Medulla oblongata (tissue), 1 donor: ENCODE measurements around the gene NCKAP5L.
"Not testable (repeated sequence)": the region's sequence is repeated elsewhere in the genome, so short reads cannot be mapped to it uniquely, and the experiment has no call there.

Experiments
- DNase-seq: peaks from one replicate; pipeline ENCODE4 v3.0.0-alpha.2; 2015; ENCODE audit errors: extremely low spot score

NCKAP5L gene

DNA sequence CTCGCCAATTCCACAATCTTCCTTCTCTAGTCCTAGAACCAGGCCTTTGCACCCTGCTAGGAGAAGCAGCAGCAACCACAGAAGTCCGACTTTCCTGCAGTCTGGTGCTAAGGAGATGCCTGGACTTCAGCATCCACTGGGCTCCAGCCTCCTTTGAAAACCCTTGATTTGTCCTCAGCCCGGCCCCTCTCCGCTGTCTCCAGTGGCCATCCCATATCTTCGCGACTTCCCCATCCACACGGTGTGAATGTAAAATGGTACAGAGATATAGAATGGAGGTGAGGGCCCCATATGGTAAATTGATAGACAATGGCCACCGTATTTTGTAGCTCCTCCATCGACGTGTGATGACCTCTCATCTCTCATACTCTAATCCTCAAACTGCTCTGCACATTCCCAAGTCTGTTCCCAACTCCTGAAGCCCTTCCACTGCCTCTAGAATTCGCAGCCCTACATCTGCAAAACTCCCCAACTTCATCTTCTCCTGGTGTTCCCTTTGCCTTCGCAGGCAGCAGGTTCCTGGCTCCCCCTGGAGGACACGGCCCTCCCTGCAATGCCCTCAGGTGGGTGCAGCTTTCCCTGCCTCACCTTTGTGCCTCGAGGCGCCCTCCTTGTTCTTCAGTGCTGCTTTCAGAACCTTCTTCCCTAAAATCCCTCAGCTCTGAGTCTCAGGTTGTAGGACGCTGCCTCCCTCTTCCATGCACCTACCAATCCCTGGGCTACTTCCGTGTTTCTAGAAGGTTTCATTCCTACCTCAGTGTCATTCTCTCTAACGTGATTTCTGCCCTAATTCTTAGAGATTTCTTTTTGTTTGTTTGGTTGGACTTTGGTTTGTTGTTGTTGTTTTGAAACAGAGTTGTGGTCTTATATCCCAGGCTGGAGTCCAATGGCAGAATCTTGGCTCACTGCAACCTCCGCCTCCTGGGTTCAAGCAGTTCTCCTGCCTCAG lies 50.1 kb downstream of the NCKAP5L start:
- DNase-seq: peak; percentile 21

DNA sequence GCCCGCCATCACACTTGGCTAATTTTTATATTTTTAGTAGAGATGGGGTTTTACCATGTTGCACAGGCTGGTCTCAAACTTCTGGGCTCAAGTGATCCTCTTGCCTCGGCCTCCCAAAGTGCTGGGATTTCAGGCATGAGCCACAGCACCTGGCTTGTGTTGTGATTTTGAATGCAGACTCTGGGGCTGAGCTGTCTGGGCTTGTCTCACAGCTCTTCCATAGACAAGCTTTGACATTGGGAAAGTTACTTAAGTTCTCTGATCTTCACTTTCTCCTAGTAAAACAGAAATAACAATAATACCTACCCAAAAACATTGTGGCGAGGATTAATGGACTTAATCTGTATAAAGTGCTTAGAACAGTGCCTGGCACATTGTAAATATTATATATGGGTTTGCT lies 50.9 kb downstream of the NCKAP5L start:
- no peak for DNase-seq

DNA sequence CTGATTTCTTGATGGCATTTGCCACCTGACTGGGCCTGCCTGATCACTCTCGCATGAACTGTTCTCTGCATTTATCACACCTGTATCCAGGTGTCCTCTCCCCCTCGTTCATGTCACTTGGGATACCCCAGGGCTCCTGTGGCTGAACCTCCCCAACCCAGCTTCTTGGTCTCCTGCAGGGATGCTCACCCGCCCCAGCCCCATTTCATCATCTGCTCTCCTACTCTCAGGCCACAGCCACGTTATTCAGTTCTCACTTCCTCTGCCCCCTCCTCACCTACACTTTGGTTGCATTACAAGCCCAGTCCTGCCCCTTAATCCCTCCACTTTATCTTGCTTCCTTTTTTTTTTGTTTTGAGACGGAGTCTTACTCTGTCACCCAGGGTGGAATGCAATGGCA lies 51.4 kb downstream of the NCKAP5L start:
- DNase-seq: no peak

DNA sequence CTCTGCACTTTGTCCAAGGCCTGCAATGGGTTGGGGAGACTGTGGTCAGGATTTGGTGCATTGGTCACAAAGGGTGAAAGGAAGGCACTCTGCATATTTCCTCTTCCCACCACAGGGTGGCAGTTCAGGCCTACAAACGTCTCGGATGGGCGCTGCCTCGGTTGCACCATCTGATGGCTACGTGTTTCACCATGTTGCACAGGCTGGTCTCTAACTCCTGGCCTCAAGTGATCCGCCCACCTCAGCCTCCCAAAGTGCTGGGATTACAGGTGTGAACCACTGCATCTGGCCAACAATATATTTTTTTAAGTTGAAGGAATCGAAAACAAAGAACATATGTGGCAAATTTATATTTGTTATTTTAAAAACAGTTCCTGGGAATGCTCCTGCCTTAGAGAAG lies 51.8 kb downstream of the NCKAP5L start:
- DNase-seq: peak; percentile 86

DNA sequence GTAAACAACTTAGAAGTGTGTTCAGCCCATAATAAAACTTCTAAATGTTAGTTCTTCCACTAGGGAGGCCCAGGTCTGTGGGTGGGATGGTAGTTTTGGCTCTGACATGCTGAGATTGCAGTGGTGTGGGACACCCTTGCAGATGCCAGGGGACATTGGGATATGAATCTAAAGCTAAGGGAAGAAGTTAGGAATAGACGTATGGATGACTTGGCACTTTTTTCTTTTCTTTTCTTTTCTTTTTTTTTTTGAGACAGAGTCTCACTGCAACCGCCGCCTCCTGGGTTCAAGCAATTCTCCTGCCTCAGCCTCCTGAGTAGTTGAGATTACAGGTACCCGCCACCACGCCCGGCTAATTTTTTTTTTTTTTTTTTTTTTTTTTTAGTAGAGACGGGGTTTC lies 55.1 kb downstream of the NCKAP5L start:
- DNase-seq: not testable (repeated sequence)

DNA sequence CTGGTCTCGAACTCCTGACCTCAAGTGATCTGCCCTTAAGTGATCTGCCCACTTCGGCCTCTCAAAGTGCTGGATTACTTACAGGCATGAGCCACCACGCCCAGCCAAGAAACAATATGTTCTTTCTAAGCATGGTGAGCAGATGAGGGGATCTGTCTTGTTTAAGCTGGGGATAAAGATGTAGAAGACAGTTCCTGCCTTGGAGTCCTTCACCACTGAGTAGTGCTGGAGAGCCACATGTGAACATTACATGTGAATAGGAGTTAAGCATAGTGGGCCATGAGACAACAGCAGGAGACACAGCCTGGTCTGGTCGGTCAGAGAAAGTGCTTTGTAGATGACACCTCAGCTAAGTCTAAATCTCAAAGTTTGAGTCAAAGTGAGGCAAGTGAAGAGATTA lies 60.9 kb downstream of the NCKAP5L start:
- DNase-seq: no peak

DNA sequence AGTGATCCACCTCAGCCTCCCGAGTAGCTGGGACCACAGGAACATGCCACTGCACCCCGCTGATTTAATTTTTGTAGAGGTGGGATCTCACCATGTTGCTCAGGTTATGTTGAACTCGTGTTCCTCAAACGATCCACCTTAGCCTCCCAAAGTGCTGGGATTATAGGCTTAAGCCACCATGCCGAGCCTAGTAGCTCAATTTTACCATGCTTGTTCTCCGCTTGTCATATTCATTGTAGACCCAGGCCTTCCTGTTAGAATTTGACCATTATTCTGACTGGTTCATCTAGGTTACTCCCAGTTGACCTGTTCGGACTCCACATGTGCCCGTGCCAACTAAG lies 62.1 kb downstream of the NCKAP5L start:
- no peak for DNase-seq

DNA sequence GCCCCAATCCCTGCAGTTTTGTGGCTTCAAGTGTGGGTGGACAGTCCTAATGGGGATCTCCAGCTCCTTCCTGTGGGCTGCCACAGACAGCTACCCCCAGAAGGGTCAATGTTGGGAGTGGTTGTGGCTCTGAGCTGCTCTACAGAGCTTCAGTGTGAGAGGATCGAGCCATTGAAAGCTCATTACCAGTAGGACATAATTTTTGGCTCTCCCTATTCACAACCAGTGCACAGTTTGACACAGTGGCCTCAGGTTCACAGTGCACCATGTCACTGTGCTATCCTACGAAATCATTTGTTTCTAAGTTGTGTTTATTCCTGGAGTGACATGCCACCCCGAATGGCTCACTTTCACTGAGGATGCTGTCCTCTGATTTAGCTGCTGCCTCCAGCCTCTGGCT lies 64.1 kb downstream of the NCKAP5L start:
- DNase-seq: no peak

DNA sequence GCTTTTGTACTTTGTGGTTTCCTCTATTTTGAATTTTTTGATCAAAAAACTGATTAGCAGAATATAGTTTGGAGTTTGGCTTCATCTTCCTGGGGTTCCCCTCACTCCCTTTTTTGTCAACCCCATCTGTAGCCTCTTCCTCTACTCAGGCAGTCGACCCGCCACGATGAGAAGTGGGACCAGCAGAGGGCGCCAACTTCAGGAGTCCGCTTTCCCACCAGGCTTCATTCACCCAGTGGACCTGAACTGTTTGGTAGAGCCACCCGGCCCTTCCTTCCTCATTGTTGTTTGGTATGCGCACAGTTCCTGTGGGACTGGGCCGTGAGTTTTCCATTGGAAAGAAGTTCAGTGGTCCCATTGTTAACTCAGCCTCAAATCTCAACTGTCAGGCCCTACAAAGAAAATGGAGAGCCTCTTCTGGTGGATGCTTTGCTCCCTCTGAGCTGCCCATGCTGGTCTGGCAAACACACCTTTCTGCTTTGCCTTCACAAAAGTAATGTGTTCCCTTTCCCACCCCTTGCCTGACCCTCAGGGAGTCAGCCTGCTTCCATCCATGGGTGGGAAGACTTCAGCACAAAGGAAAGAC lies 65.1 kb downstream of the NCKAP5L start:
- peak; percentile 70 for DNase-seq

DNA sequence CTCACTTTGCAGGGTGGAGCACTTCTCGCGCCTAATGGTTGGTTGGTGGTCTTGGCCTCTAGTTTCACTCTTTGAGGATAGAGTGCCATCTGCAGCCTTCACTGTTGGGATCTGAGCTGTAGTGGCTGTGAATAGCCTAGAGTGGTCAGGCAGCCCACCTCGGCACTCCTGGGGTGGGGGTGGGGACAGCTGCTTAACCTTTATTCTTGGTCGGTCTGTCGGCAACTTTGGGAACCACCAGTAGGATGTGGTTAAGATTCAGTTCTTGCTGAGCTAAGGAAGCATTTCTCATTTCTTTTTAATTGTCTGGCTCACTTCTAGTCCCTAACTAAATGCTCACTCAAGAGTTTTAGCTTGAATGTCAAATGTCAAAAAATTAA lies 65.8 kb downstream of the NCKAP5L start:
- no peak for DNase-seq

DNA sequence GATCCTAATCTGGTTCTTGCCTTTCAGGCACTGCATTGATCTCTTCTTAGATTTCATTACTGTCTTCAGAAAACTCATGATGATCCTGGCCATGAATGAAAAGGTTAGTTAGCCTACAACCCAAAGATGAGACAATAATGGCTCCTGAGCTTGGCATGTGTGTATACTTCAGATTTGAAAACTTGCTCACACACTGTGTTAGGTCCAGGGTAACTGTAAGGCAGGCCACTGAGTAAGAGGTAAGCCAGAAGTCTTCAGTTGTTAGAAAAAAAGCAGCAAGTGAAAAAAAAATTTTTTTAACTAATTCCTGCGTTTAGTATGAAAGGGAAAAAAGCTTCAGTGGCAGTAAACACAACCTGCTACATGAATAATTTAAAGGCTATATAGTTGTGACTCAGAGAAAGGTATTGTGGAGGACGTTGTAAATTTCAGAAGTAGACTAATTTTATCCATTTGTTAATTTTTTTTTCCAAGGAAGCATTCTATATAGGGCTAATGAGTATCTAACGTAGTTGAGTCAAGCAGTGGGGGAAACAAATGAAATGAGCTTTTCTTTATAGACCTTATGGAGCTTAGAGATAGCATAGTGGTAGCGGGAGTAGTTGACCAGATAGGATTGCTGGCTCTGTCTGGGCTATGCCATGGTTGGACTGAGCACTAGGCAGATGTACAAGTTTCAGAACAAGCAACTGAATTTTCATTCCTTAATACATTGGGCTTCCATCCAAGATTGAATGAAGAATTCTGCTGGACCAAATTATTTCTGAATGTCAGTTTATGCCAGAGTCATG lies 66.3 kb downstream of the NCKAP5L start:
- DNase-seq: no peak

DNA sequence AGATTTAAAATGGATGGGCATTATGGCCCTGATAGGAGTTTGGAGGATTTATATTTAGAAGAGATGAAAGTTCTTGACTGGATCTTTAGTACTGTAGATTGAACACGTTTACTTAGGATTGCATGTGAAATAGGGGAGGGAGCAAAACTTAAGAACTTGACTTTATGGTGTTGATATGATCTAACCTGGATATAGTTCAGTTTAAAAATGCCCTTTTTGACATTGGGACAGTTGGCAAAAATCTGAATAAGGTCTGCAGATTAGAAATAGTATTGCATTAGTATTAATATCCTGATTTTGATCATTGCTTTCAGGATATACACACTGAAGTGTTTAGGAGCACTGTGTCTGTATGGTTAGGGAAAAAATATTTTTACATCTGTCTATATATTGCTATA lies 77.2 kb downstream of the NCKAP5L start:
- no peak for DNase-seq

DNA sequence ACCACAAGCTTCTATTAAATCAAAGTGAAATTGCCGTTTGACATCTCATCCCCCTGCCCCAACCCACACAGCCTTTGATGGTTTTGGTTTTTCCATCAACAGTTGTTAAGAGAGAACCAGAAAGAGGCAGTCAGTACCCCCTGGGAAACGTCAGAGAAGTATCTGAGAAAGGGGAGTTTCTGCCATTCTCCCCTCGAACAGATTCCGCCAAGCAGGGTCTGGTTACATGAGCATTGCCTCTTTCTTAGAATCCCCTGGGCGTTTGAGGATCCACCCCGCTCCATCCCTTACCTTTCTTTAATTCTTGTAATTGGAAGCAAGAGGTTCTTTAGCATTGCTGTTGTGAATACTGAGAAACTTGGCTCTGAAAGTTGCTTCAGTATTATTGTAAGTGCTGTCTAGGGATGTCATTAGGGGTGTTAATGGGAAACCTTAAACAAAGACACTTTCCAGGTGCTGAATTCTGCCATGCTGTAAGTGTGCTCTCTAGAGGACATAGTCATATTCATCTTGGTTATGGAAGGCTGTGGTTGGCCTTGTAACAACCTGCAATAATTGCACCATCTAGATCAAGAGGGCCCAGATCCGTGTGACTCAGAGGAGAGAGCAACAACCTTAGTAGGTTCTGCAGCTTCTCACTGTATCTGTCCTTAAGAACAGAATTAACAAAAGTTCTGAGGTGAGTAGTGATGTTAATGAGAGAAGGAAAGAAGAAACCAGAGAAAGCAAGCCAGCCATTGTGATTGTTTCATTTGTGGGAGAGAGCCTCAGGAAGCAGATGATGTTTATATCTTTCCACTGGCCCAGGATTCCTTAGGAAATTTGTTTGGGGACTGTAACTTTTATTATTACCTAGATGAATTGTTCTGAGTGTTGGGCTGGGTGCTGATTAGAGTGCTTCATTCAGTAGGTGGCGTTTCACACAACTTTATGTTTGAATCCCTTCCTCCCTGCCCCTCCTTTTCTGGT lies 77.9 kb downstream of the NCKAP5L start:
- no peak for DNase-seq

DNA sequence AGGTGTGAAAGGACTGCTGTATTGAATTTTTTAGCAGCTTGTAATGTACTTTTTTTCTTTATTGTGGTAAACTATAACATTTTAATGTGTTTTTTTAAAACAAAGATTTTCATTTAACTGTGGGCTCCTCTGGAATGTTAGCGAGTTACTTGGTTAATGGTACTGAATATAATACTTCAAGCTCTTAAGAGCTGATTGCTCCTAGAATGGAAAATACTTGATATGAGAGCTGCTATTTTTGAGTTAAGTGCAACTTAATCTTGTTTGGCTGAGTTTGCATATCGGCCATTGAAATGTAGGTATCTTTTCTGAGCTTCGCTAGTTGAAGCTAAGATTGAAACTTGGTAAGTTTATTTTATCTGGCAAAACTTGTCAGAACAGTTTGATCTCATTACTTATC lies 79.4 kb downstream of the NCKAP5L start:
- DNase-seq: no peak

DNA sequence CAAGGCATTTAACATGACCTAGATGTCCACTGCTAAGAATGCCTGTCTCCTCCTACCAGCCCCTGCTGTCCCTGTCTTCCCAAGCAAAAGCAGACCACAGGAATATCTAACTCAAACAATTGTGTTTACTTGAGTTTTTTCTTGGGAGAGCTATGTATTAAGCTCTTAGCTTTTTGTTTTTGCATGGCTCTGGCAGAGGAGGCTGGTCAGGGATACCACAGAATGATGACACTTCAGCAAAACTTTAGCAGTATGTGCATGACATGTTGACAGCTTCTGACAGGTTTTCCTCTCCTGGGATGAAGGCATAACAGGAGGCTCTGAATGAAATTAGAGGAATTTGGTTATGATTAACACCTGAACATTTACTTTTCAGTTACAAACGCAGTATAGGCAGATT lies 79.9 kb downstream of the NCKAP5L start:
- no peak for DNase-seq

DNA sequence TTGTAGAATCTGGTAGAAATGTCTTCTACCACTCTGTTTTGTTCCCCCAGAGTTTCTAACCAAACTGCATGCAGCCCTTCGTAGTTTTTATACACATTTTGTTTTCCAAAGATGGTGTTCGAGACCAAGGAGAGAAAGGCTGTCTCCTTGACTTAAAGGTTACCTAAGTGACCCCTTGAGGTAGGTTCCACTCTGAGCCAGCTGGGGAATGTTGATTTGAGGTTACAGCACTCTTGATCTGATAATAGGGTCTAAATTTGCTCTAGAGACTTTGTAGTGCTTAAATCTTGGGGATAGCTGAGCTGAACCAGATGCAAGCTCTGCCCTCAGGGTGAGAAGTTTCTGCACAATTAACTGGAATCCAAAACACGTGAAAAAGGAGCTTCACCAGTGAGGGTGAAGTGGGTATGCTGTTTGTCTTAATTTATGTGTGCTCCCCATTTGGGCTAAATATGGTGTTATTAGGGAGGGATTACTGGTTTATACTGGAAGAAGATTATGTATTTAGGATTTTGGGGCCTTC lies 83.8 kb downstream of the NCKAP5L start:
- no peak for DNase-seq

DNA sequence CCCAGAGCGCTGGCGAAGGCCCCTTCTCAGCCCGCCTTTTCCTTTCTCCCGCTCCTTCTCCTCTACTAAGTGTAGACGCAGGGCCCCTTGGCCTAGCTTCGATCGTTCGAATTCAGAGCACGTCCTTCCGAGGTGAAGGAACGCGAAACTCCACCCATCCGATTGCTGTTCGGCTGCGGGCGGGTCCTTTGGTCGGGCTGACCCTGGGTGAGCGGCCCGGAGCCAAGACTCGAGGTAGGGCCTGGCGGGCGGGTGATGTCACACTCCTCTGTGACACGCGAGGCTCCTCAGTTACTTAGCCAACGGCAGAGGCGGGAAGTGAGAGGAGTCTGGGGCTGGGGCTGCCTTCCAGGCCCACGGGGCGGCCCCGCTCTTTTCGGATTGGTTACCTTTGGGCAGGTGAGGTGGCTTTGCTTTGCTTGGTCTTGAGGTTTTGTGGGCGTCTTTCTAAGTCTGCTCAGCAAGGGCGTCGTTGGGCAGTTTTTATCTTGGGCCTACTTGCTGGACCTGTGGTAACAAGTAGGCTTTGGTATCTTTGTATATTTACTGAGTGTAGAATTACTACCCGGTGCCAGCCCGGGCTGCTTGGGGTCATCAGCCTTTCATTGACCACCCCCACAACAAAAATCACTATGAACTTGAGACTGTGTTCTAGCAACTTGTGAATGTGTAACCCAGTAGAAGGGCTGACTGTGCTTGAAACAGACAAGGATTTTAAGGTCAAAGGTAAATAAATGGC lies 86.2 kb downstream of the NCKAP5L start:
- peak; percentile 59 for DNase-seq
